ENCODE results near the gene JAG1.

JAG1 gene

DNA sequence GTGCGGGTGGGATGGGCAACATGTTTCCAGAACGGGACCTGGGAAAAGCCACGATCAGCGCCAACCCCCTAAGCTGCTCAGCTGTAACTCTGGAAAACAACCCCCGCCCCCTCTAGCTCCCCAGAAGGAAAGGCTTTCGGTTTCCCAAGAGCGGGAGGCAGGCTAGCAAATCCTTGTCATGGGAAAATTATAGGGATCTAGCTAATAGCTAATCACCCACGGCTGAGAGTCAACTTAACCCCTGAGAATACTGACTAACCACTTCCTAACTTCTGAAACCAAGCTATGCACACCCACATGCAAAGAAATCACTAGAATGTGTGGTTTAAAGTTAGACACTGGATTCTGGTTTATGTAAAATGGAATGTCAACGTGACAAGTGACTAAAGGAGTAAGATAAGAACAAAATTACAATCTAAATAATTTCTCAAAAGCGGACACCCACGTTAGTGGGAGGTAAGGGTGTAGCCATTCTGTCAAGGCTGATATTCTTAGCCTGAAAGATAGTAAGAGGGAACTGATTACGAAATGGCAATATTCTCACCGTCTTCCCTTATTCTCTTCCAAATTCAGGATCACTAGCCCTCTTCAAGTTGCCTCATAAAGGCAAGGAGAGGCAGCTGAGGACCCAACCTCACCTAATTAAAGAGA is 20.1 kb downstream of the JAG1 start:
- no peak for DNase-seq (ENCODE audit: low read depth, low spot score)

DNA sequence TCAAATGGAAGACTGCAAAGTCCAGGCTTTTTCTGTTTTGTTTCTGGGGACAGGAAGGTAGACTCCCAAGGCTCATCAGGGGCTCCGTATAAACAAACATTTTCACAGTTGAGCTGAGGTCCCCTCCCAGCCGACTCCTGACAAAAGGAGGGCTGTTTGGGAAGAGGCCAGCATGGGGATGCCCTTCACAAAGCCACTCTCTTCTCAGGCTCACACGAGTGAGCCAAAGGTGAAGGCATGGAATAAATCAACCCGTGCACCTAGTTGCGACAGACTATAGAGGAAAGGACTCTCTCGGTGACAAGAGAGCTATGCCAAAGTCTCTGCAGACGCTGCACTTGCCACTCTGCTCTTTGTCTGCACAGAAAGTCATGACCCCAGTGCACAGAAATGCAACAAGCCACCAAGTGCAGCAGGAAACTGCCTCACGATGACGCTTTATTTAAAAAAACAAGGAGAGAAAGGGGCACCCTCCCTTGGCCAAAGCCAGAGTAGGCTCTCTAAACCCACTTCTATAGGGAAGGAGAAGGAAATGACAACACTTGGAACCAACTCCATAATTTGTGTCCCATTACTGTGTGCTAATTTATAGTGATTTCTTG is 21.0 kb downstream of the JAG1 start:
- DNase-seq (ENCODE audit: low read depth, low spot score) = no peak

DNA sequence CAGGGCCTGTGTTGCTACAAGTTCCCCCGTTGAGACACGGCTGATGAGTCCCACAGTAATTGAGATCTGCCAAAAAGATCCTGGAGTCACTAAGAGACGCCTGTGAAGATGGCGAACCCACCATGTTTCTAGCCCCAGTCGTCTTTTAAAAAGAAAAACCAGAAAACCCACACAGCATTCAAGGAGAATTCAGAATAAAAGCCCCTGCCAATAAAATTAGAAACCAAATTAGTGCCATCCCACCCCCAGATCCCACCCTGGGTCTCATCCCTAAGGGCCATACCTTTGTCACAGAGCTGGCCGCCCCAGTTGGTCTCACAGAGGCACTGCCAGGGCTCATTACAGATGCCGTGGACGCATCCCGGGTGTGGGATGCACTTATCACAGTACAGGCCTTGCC is 21.6 kb downstream of the JAG1 start:
- no peak for DNase-seq (ENCODE audit: low read depth, low spot score)

DNA sequence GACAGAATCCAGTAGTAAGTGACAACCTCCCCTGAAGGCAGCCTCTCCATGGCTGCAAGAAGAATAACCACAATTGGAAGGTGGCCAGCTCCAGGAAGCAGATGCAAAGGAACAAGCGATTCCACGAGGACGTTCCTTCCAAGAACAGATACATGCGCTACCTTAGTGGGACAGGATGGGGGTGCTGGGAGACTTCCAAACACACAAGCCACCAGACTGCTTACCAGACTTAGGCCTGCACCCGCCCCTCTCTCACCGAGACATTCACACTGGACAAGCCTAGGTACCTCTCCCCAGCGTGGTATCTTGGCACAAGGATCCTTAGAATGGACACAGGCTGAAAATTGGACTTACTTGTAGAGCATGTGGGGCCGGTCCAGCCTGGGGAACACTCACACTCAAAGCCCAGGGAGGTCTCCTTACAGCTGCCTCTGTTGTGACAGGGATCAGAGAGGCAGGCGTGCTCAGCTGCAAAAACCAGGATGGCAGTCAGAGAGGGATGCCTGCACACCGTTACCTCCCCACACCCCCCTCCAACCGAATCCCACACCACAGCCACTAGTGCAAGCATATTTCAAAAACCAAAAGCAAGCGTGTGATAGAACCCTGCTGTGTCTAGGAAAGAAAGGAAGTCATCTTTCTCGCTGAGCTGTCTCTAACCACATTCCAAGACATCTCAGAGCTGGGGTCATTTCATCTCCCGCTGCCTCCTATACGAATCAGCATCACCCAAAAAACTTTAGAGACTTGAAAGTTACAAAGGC is 22.4 kb downstream of the JAG1 start:
- DNase-seq (ENCODE audit: low read depth, low spot score) = no peak

DNA sequence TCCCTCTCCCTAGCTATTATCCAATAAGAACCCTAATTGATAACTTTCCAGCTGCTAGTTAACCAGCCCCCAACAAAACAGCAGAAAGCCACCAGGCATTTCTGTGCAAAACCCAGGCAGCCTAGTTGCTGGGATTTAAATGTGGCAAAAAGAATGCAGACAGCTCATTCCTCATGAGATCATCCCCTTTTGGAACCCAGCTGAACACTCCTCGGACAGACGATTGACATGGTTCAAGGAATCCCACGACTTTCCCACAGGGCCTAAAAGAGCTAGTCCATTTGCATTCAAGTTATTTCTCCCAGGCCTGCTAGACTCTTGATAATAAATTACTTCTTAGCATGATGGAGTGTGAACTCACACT is 24.0 kb downstream of the JAG1 start:
- no peak for DNase-seq (ENCODE audit: low read depth, low spot score)

DNA sequence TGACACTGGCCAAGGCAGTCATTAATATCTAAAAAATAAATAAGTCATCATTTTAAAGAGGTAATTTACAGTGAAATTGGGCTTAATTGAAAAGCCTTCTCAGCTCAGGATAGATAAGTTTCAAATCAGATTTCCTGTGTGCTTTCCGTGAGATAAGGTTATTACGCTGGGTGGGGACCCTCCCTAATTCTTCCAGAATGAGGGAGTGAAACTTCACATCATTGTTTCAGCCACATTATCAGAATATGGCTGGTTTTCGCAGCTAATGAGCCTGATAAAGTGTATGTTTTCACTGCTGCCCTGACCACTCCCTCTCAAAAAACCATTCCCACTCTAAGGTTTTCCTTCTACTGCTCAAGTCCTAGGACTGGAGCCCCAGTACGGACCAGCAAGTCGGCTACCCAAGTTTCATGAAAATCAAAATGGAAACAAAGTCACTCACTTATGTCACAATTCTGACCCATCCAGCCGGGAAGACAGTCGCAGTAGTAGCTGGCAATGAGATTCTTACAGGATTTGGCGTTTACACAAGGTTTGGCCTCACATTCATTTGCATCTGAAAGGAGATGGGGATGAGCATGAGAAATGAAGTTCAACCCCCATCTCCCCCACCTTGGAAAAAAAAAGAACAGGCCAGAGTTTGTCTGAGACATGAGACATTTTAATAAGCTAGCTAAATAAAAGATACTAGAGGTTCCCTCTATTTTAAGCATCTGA is 24.6 kb downstream of the JAG1 start:
- DNase-seq (ENCODE audit: low read depth, low spot score) = no peak

DNA sequence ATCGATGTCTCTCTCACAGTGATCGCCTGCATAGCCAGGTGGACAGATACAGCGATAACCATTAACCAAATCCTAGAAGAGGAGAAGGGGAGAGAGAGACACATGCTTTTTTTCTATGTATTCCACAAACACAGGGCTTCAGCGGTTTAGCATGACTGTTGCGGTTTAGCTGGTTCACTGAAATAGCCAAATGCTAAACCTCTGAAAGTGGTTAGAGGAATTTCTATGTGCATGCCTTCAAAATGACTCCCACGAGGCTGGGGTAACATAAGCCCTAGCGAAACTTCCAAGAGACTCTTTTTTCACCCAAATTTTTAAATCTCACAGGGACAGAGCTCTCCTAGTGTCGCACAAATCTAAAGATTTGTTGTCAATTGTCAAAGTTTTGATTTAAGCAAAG is 25.1 kb downstream of the JAG1 start:
- DNase-seq (ENCODE audit: low read depth, low spot score) = no peak

DNA sequence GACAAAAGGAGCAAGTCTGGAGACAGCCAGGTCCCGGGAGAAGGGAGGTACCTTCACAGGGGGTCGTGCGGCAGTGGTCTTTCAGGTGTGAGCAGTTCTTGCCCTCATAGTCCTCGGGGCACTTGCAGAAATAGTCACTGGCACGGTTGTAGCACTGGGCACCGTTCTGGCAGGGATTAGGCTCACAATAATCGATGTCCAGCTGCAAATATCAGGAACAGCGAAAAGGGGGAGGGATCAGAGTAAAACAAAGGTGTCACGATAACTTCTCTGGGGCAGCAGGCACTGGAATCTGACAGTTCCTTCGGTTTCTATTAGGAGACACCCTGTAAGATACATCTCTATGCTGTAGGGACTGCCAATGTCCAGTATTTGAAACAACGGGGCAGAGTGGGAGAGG is 25.9 kb downstream of the JAG1 start:
- no peak for DNase-seq (ENCODE audit: low read depth, low spot score)

DNA sequence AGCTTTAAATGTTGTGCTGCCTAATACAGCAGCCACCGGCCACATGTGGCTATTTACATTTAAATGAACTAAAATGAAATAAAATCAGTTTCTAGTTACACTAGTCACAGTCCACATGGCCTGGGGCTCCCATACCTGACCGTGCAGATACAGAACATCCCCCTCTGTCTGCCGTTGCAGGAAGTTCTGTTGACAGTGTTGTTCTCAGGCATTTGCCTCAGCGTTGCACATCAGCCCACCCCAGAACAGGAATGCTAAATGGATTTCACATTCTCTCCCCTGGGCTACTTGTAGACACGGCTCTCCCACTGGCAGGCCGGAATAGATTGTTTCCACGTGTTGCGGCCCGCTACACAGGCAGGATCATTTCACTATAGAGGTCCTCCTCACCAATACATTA is 26.3 kb downstream of the JAG1 start:
- no peak for DNase-seq (ENCODE audit: low read depth, low spot score)

DNA sequence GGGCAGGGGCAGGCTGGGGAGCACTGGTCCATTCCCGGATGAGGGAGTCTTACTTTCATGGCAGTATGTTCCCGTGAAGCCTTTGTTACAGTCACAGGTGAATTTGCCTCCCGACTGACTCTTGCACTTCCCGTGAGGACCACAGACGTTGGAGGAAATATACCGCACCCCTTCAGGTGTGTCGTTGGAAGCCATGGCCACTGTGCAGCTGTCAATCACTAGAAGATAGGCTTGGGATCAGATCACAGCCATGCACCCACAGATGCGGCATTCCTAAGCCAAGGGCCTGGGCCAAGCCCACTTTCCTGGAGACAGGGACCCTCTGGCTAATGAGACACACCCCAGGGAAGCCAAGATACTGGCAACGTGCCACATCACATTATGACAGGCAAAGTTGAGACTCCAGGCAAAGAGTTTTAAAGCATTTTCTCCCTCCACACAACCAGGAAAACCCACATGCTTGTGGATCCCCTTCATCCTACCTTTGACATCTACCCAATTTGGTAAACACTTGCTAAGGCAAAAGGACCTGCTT is 26.8 kb downstream of the JAG1 start:
- DNase-seq (ENCODE audit: low read depth, low spot score) = no peak

DNA sequence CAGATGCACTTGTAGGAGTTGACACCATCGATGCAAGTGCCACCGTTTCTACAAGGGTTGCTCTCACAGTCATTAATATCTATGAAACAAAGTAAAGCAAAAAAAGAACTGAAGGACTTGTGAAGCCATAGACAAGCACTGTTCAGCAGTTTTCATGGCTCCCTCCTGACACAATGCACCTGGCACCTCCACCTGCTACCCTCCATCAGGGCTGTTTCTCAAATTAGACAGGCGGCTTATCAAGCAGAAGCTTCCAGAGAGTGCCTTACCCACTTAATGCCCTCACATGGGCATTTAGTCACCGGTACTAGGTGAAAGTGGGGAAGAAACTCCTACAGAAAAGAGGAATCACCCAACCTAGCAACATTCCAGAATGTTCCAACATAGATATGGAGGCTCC is 27.8 kb downstream of the JAG1 start:
- DNase-seq (ENCODE audit: low read depth, low spot score) = no peak

DNA sequence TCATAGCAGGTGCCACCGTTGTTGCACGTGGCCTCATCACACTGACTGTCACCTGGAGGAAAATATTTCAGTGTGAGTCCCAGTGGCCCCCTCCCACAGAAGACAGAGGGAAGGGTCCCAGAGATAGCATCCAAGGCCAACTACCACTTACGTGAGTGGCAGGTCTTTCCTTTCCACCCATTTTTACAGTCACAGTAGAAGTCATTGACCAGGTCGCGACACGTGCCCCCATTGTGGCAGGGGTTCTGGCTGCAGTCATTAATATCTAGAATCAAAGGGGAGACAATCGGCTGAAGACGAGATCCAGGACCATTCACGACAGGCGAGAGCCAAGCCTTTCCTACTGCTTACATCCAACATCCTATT is 28.6 kb downstream of the JAG1 start:
- no peak for DNase-seq (ENCODE audit: low read depth, low spot score)

DNA sequence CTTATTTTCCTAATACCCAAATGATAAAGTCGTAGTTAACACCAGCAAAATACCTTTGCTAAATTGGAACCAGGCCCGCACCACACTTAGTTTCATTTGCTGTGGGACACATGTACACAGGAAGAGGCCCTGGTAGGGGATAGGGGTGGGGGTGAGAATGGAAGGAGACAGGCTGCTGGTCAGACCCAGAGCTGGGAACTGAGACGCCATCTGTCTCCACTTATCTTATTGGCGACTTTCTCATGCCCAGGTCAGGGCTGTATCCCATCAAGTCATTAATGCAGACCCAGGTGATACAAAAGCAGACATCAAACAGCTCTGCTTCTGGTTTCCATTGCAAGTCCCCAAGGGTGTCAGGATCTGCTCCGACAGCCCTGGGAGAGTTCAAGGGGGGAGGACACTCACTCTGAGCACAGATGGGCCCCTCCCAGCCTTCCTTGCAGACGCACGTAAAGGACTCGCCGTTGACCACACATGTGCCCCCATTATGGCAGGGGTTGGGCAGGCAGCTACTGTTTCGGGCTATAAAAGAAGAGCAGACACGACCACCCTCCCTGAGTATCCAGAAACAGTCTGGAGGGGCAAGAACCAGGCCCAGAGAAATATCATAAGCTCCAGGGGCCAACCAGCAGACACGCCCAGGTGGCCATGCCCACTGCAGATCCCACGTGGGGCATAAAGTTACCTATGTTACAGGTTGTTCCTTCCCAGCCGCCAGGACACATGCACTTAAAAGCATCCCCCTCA is 29.2 kb downstream of the JAG1 start:
- DNase-seq (ENCODE audit: low read depth, low spot score) = no peak

DNA sequence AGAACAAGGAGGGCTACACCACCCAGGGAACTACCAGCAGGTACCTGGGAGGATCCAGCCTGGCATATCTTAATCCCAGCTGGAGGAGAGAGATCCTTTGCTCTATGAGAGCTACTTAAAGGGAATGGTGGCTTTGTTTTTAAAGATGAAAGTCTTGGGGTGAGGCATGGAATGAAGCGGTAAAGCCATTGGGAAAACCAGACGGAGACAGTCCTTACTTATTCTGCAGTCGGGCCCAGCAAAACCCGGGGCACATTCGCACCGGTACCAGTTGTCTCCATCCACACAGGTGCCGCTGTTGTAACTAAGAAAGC is 30.3 kb downstream of the JAG1 start:
- DNase-seq (ENCODE audit: low read depth, low spot score) = no peak

DNA sequence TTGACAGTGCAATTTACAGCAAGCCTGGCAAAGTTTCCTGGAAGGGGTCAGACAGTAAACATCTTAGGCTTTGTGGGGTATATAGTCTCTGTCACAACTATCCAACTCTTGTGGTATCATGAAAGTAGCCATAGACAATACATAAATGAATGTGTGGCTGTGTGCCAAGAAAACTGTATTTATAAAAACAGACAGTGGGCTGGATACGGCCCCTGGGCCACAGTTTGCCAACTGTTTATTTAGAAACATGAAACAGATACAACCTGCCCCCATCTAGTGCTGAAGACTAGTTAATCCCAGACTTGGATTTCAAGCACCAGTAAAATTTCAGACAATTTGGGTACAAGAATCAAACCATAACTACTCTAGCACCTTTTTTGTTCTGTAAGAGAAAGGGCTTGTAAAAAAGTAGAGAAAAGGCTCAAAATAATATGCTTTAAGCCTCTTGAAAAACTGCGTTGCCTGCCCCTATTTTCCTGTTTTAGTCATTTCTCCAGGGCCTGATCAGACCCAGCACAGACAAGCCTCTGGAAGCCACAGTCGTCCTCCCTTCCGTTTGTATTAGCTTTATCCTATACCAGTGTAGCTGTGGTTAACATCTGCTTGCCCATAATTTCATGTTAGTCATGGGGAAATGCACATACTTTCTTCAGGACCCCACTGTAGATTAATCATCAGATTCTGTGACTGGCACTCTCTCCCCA is 30.8 kb downstream of the JAG1 start:
- DNase-seq (ENCODE audit: low read depth, low spot score) = no peak

DNA sequence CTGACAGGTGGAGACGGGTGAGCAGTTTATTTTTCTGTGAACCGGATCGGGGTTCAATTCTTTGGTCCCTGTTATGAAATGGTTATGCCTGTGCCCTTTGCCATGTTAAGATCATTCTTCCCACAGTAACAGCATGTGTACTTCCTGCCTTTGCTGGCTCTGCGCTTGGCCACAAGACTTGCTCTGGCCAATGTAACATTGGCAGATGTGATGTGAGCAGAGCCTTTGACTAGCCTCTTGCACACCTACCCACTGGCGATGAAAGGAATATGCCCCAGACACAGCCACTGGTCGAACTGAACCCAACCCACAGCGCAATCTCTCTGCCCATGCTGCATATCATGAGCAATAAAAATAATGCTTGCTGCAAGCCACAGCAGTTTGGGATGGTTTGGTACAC is 31.9 kb downstream of the JAG1 start:
- no peak for DNase-seq (ENCODE audit: low read depth, low spot score)

DNA sequence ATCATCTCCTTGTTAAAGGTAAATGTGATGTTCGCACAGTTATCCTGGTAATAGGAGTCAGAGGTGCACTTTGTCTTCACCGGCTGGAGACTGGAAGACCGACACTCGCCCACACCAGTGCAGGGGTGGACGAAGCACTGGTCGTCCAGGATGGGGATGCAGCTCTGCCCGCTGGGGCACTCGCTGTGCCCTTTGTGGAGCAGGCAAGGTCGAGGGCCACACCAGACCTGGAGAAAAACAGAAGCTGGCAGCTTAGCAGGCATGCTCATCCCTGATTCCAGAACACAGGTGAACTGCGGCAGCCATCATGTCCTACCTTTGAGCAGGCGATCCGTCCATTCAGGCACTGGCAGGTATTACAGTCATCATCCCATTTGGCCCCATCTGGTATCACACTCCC is 32.3 kb downstream of the JAG1 start:
- no peak for DNase-seq (ENCODE audit: low read depth, low spot score)

DNA sequence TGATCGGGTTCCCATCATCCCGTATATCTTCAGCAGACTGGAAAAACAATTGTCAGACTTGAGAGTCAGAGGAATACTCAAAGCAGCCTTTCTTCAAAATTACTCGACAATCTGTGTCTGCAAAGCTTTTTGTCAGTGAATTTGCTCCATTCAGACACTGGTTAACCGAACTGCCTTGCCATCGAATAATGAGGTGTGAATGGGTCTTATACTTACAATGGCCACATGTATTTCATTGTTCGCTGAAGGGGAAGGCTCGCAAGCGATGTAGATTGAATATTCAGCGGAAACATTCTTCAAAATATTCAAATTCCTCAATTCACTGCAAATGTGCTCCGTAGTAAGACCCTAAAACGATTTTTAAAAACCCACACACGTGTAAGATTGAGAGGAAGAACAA is 32.9 kb downstream of the JAG1 start:
- no peak for DNase-seq (ENCODE audit: low read depth, low spot score)

DNA sequence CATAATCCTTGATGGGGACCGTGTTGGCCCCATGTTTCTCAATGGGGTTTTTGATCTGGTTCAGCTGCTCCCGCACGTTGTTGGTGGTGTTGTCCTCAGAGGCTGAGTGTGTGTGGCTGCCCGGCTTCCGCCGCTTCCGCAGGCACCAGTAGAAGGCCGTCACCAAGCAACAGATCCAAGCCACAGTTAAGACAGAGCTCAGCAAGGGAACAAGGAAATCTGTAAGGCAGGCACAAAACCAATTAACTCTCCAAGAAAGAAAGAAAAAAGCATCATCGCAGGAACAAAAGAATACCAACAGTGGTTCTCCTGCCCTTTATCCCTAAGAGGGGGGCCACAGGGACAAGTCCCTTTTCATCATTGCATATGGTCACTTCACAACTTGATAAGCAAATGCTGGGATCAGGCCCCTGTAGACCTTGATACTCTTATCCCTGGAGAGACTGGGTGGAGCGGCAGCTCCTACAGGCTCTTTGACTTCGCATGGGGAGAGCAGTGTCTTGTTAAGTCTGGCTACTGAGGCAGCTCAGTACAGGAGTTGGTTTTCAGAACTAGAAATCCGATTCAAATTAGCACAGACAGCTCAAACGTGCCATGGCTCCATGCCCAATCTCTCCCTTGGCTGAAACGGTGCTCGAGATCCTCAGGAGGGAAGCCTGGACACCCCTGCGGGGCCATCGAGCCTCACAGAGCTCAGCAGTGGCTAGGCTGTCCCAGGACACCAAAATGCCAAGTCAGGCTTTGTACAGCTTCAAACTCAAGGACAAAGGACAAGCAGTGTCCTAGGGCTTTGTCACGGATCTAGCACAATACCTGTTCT is 33.9 kb downstream of the JAG1 start:
- no peak for DNase-seq (ENCODE audit: low read depth, low spot score)

DNA sequence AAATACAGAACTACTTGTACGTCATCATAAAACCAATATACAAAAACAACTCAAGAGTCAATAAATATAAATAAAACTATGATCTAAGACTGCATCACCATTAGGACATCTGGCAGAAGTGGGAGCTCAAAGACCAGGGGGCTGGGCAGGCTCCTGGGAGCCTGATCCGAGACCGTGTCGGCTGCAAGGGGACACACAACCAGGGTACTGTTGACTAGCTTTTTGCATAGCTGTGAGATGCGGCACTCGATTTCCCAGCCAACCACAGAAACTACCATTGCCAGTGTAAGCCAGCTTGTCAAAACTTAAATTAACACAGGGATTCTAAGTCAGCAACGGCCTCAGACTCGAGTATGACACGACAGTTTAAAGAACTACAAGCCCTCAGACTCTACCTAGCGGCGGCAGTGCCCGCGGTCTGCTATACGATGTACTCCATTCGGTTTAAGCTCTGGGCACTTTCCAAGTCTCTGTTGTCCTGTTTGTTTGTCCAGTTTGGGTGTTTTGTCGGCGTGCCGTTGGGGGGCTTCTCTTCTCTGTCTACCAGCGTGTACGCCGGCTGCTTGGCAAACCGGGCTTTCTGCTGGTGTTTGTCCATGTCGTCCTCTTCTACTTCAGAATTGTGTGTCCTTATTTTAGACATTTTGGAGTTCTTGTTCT is 34.6 kb downstream of the JAG1 start:
- no peak for DNase-seq (ENCODE audit: low read depth, low spot score)

Measured in iPS DF 19.7 (cell line).